22Rv1 (cell line): ENCODE measurements around the gene DPEP2.
A peak's percentile ranks its signal among the peaks of the same experiment; 100 is the strongest.

Source experiments
- CTCF ChIP-seq: fragments of 450-650 bp; IDR thresholded peaks from 2 replicates; pipeline ENCODE4 v1.5.1; 2017; ENCODE audit warnings: mild to moderate bottlenecking
- ZFX ChIP-seq: fragments of 450-650 bp; IDR thresholded peaks from 2 replicates; pipeline ENCODE4 v1.6.1; 2017; ENCODE audit warnings: antibody characterized with exemption, borderline replicate concordance

GRCh38 chr16:67979955-67980678, 19.2 kb downstream of the DPEP2 start, which contains the start of gene DPEP3:
- TF ChIP-seq CTCF (peak; percentile 80), ZFX (no peak)
